ENCODE results near the gene C9orf152.

C9orf152 gene

GRCh38 chr9:110244616-110245015 lies 36.7 kb upstream of the C9orf152 start:
- TF ChIP-seq, protein P1, sequence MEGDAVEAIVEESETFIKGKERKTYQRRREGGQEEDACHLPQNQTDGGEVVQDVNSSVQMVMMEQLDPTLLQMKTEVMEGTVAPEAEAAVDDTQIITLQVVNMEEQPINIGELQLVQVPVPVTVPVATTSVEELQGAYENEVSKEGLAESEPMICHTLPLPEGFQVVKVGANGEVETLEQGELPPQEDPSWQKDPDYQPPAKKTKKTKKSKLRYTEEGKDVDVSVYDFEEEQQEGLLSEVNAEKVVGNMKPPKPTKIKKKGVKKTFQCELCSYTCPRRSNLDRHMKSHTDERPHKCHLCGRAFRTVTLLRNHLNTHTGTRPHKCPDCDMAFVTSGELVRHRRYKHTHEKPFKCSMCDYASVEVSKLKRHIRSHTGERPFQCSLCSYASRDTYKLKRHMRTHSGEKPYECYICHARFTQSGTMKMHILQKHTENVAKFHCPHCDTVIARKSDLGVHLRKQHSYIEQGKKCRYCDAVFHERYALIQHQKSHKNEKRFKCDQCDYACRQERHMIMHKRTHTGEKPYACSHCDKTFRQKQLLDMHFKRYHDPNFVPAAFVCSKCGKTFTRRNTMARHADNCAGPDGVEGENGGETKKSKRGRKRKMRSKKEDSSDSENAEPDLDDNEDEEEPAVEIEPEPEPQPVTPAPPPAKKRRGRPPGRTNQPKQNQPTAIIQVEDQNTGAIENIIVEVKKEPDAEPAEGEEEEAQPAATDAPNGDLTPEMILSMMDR (IDR thresholded peaks at IDR 0.05; ENCODE audit: control insufficient read depth, insufficient read depth, low read depth, low read length, missing control alignments), result no peak
- DNase-seq (ENCODE audit: low read depth), result no peak
- H3K4me3 ChIP-seq (ENCODE audit: control insufficient read depth, low read depth, low read length), result no peak overlapping the region

DNA sequence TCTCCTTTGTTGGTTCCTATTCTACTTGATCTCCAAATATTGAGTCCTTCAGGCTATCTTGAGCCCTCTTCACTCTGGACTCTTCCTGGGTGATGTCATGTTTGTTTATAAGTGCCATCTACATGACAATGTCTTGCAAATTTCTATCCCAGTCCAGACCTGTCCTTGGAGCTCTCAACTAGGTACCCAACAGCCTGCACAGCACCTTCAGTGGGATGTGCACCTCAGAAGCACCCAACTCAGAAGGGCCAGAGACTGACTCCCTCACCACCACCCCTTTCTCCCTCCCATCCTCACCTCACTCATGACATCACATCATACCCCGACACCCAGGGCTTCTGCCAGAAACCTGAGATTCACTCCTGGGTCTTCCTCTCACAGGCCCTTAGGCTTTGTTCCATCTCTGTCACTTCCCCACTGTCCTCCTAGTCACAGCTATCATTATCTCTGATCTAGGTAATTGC lies 33.9 kb upstream of the C9orf152 start:
- no peak for DNase-seq (ENCODE audit: low read depth)
- TF ChIP-seq, protein P1 (IDR thresholded peaks at IDR 0.05; ENCODE audit: control insufficient read depth, insufficient read depth, low read depth, low read length, missing control alignments), result no peak
- no peak overlapping the region for H3K4me3 ChIP-seq (ENCODE audit: control insufficient read depth, low read depth, low read length)

- no peak overlapping the region for H3K4me3 ChIP-seq (ENCODE audit: control insufficient read depth, low read depth, low read length)
- TF ChIP-seq, protein P1 (IDR thresholded peaks at IDR 0.05; ENCODE audit: control insufficient read depth, insufficient read depth, low read depth, low read length, missing control alignments), result no peak
- DNase-seq (ENCODE audit: low read depth), result no peak
Observed at GRCh38 chr9:110241260-110241857, 33.4 kb upstream of the C9orf152 start.

GRCh38 chr9:110240198-110240597 lies 32.2 kb upstream of the C9orf152 start:
- TF ChIP-seq, protein P1 (IDR thresholded peaks at IDR 0.05; ENCODE audit: control insufficient read depth, insufficient read depth, low read depth, low read length, missing control alignments), result no peak
- no peak for DNase-seq (ENCODE audit: low read depth)
- H3K4me3 ChIP-seq (ENCODE audit: control insufficient read depth, low read depth, low read length), result no peak overlapping the region

- no peak for DNase-seq (ENCODE audit: low read depth)
Observed at GRCh38 chr9:110228321-110228720, 20.4 kb upstream of the C9orf152 start.

GRCh38 chr9:110224583-110224982 lies 16.6 kb upstream of the C9orf152 start:
- no peak for DNase-seq (ENCODE audit: low read depth)
- no peak overlapping the region for H3K4me3 ChIP-seq (ENCODE audit: control insufficient read depth, low read depth, low read length)
- TF ChIP-seq, protein P1 (IDR thresholded peaks at IDR 0.05; ENCODE audit: control insufficient read depth, insufficient read depth, low read depth, low read length, missing control alignments), result no peak

More at GRCh38 chr9:110228321-110228720, 20.4 kb upstream of the C9orf152 start:
- TF ChIP-seq, protein P1 (IDR thresholded peaks at IDR 0.05; ENCODE audit: control insufficient read depth, insufficient read depth, low read depth, low read length, missing control alignments), result no peak
- no peak overlapping the region for H3K4me3 ChIP-seq (ENCODE audit: control insufficient read depth, low read depth, low read length)

Measured in AG09309 (cell line).